ENCODE data around the gene OTP.

The OTP gene

DNA sequence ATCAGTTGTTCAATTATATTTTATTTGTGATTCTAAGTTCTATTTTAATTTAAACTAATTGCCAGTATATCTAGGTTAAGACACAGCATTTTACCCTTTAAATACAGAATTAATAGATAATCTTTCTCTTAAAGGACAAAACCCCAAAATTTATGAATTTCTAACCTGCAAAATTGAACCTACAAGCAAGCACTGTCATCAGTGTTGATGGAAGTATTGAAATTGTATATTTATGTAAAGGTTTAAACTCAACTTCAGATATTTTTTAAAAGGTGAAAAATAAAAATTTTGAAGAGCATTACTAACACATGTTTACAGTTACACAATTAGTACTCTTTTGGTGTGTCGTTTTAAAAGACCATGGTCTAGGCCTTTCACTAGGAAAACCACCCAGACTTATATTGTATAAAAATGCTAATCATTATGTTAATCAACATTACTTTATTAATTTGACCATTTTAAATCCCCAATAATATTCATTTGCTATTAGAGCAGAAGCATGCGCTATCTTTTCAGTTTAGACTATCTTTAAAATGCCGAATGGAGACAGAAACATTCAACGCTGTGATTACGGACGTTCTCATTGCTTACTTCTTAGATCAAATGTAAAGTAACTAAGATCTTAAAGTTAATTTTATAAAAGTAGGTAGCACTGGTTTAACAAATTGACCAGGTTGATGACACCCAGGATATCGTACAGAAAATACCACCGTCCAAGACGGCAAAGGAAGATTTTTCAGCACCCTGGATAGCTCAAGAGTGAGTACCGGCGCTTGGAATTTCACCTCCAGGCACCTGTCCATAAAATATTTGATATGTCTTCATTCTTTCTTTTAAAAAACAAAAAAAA, 3.2 kb downstream of the OTP start:
- Histone ChIP-seq H2AFZ (ENCODE audit: low read depth, low read length) (no peak overlapping the region), H3K27me3 (ENCODE audit: insufficient read depth, low read length) (peaks cover 98% of the 10 kb centered on the region), H3K4me1 (ENCODE audit: insufficient read depth, low read length) (peaks cover 13% of the 10 kb centered on the region), H3K36me3 (ENCODE audit: insufficient read depth, low read length) (no peaks in the 10 kb centered on the region), H3K9me3 (ENCODE audit: low read length) (no peaks in the 10 kb centered on the region), H3K4me3 (ENCODE audit: low read length) (no peak overlapping the region)

- peaks cover 97% of the 10 kb centered on the region for H3K27me3 ChIP-seq (ENCODE audit: insufficient read depth, low read length)
- no peaks in the 10 kb centered on the region for H3K9me3 ChIP-seq (ENCODE audit: low read length)
- H3K4me1 ChIP-seq (ENCODE audit: insufficient read depth, low read length), result peaks cover 6% of the 10 kb centered on the region
- no peak overlapping the region for H3K4me3 ChIP-seq (ENCODE audit: low read length)
- H2AFZ ChIP-seq (ENCODE audit: low read depth, low read length), result no peak overlapping the region
- H3K36me3 ChIP-seq (ENCODE audit: insufficient read depth, low read length), result no peaks in the 10 kb centered on the region
Measured at GRCh38 chr5:77633709-77634108, 4.8 kb downstream of the OTP start.

GRCh38 chr5:77633207-77633675, 5.3 kb downstream of the OTP start:
- no peaks in the 10 kb centered on the region for H3K36me3 ChIP-seq (ENCODE audit: insufficient read depth, low read length)
- H2AFZ ChIP-seq (ENCODE audit: low read depth, low read length), result no peak overlapping the region
- peaks cover 96% of the 10 kb centered on the region for H3K27me3 ChIP-seq (ENCODE audit: insufficient read depth, low read length)
- H3K4me1 ChIP-seq (ENCODE audit: insufficient read depth, low read length), result peaks cover 6% of the 10 kb centered on the region
- no peak overlapping the region for H3K4me3 ChIP-seq (ENCODE audit: low read length)
- H3K9me3 ChIP-seq (ENCODE audit: low read length), result no peaks in the 10 kb centered on the region

- Histone ChIP-seq H2AFZ (ENCODE audit: low read depth, low read length) (no peak overlapping the region), H3K9me3 (ENCODE audit: low read length) (no peaks in the 10 kb centered on the region), H3K4me1 (ENCODE audit: insufficient read depth, low read length) (peaks cover 6% of the 10 kb centered on the region), H3K4me3 (ENCODE audit: low read length) (no peak overlapping the region), H3K27me3 (ENCODE audit: insufficient read depth, low read length) (peaks cover 96% of the 10 kb centered on the region), H3K36me3 (ENCODE audit: insufficient read depth, low read length) (no peaks in the 10 kb centered on the region)
Measured at GRCh38 chr5:77632526-77633206, 5.8 kb downstream of the OTP start.

GRCh38 chr5:77630114-77630680, 8.3 kb downstream of the OTP start:
- Histone ChIP-seq H3K4me1 (ENCODE audit: insufficient read depth, low read length) (peaks cover 6% of the 10 kb centered on the region), H2AFZ (ENCODE audit: low read depth, low read length) (peak overlapping the region; percentile 44), H3K4me3 (ENCODE audit: low read length) (peak overlapping the region; percentile 12)

DNA sequence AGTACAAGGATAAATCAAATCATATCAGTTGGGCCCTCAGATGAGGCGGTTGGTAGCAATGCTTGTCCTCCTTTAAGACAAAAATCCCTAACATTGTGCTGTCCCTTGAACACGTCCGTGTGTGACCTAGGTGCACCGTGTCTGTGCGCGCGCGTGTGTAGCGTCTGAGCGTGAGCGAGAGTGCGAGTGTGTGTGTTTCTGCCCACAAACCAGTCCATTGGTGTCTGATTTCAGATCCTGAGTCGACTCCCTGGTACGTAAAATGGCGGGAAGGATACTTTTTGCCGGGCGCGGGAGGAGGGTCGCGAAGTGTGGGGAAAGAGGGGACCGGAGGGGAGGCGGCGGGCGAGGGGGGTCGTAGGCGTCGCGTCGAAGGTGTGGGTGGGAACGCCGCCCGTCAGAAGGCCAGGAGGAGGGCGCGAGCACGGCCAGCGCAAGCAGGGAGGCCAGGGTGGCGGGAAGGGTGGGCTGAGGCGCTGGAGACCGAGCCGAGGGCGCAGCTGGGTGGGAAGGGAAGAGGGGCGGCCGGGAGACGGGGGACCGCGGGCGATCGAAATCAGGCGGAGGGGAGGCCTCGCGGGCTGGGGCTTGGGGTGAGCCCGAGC, 8.9 kb downstream of the OTP start:
- peaks cover 94% of the 10 kb centered on the region for H3K27me3 ChIP-seq (ENCODE audit: insufficient read depth, low read length)
- peaks cover 6% of the 10 kb centered on the region for H3K4me1 ChIP-seq (ENCODE audit: insufficient read depth, low read length)
- peak overlapping the region; percentile 44 for H2AFZ ChIP-seq (ENCODE audit: low read depth, low read length)
- H3K9me3 ChIP-seq (ENCODE audit: low read length), result no peaks in the 10 kb centered on the region
- H3K36me3 ChIP-seq (ENCODE audit: insufficient read depth, low read length), result no peaks in the 10 kb centered on the region
- no peak overlapping the region for H3K4me3 ChIP-seq (ENCODE audit: low read length)

More at GRCh38 chr5:77630114-77630680, 8.3 kb downstream of the OTP start:
- Histone ChIP-seq H3K9me3 (ENCODE audit: low read length) (no peaks in the 10 kb centered on the region), H3K36me3 (ENCODE audit: insufficient read depth, low read length) (no peaks in the 10 kb centered on the region), H3K27me3 (ENCODE audit: insufficient read depth, low read length) (peaks cover 95% of the 10 kb centered on the region)

GRCh38 chr5:77628840-77629508, 9.5 kb downstream of the OTP start:
- Histone ChIP-seq H2AFZ (ENCODE audit: low read depth, low read length) (no peak overlapping the region), H3K9me3 (ENCODE audit: low read length) (no peaks in the 10 kb centered on the region), H3K27me3 (ENCODE audit: insufficient read depth, low read length) (peaks cover 93% of the 10 kb centered on the region), H3K4me3 (ENCODE audit: low read length) (no peak overlapping the region), H3K36me3 (ENCODE audit: insufficient read depth, low read length) (no peaks in the 10 kb centered on the region), H3K4me1 (ENCODE audit: insufficient read depth, low read length) (peaks cover 6% of the 10 kb centered on the region)

GRCh38 chr5:77627869-77628674, 10.4 kb downstream of the OTP start:
- Histone ChIP-seq H3K4me3 (ENCODE audit: low read length) (no peak overlapping the region), H3K36me3 (ENCODE audit: insufficient read depth, low read length) (no peaks in the 10 kb centered on the region), H3K9me3 (ENCODE audit: low read length) (no peaks in the 10 kb centered on the region), H3K27me3 (ENCODE audit: insufficient read depth, low read length) (peaks cover 91% of the 10 kb centered on the region), H3K4me1 (ENCODE audit: insufficient read depth, low read length) (peaks cover 6% of the 10 kb centered on the region), H2AFZ (ENCODE audit: low read depth, low read length) (no peak overlapping the region)

DNA sequence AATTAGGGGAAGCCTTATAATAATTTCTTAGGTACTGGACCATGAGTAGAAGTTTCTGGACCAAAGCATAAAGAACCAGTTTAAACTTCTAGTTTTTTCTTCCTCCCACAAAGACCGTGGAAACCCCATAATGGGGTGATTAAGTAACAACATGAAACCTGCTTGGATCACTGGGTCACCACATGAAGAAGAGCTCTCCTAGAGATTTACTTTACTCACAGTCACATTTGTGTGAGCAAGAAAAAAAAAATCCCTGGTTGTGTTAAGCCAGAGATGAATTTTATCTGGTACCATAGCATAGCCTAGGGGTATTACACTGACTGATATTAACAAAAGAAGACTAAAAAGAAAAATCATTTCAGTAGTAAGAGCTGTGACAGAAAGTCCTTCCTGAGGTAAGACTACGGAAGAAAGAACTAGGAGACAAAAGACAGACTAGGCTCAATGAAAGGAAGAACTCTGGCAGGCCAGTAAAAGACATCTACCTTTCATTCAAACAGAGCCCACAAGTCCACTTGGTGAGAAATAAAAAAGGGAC, 15.2 kb downstream of the OTP start:
- no peaks in the 10 kb centered on the region for H3K36me3 ChIP-seq (ENCODE audit: insufficient read depth, low read length)
- no peak overlapping the region for H3K4me3 ChIP-seq (ENCODE audit: low read length)
- peaks cover 71% of the 10 kb centered on the region for H3K27me3 ChIP-seq (ENCODE audit: insufficient read depth, low read length)
- H2AFZ ChIP-seq (ENCODE audit: low read depth, low read length), result no peak overlapping the region
- H3K4me1 ChIP-seq (ENCODE audit: insufficient read depth, low read length), result no peaks in the 10 kb centered on the region
- no peaks in the 10 kb centered on the region for H3K9me3 ChIP-seq (ENCODE audit: low read length)

GRCh38 chr5:77621440-77621839, 17.1 kb downstream of the OTP start:
- Histone ChIP-seq H3K9me3 (ENCODE audit: low read length) (no peaks in the 10 kb centered on the region), H3K36me3 (ENCODE audit: insufficient read depth, low read length) (no peaks in the 10 kb centered on the region), H3K4me1 (ENCODE audit: insufficient read depth, low read length) (no peaks in the 10 kb centered on the region), H2AFZ (ENCODE audit: low read depth, low read length) (no peak overlapping the region), H3K4me3 (ENCODE audit: low read length) (no peak overlapping the region), H3K27me3 (ENCODE audit: insufficient read depth, low read length) (peaks cover 57% of the 10 kb centered on the region)

DNA sequence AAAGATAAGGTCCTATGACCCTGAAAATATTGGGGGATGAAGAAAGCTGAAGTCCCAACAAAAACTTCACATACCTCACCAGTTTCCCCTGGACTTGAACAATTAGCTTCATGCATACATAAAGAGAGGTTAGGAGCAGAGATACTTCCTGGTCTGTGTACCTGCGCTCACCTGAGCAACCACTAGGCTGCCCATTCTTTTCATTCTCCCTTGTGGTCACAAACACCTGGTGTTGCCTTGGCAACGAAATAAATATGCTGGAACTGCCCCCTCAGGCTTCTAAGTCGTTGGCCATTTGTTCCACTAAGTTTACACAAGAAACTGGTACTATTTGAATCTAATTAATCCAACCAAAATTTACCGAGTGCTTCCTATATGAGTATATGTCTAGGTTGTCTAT, 18.1 kb downstream of the OTP start:
- H3K27me3 ChIP-seq (ENCODE audit: insufficient read depth, low read length), result peaks cover 48% of the 10 kb centered on the region
- H2AFZ ChIP-seq (ENCODE audit: low read depth, low read length), result no peak overlapping the region

DNA sequence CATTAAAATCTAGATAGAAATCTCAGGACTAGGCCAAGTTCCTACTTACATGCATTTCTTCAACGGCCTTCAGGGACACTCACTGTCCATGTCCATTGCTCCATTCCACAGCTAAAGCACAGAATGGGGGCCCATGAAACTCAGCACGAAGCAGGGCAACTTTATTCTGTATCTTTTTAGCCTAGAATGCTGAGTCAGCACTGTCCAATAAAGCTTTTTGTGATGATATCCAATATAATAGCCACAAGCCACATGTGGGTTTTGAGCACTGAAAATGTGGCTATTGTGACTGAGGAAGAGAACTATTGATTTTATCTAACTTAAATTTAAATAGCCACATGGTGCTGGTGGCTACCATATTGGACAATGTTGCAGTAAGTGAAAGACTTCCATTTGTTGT, 21.6 kb downstream of the OTP start:
- H3K36me3 ChIP-seq (ENCODE audit: insufficient read depth, low read length), result no peaks in the 10 kb centered on the region
- H3K4me1 ChIP-seq (ENCODE audit: insufficient read depth, low read length), result no peaks in the 10 kb centered on the region
- peaks cover 23% of the 10 kb centered on the region for H3K27me3 ChIP-seq (ENCODE audit: insufficient read depth, low read length)
- no peaks in the 10 kb centered on the region for H3K9me3 ChIP-seq (ENCODE audit: low read length)
- no peak overlapping the region for H2AFZ ChIP-seq (ENCODE audit: low read depth, low read length)
- H3K4me3 ChIP-seq (ENCODE audit: low read length), result no peak overlapping the region

More for the DNA sequence above, 18.1 kb downstream of the OTP start:
- no peaks in the 10 kb centered on the region for H3K36me3 ChIP-seq (ENCODE audit: insufficient read depth, low read length)
- H3K4me3 ChIP-seq (ENCODE audit: low read length), result no peak overlapping the region
- H3K4me1 ChIP-seq (ENCODE audit: insufficient read depth, low read length), result no peaks in the 10 kb centered on the region
- H3K9me3 ChIP-seq (ENCODE audit: low read length), result no peaks in the 10 kb centered on the region
